GM18867 (cell line): ENCODE measurements around the gene RAB23.

Source experiments
- ATAC-seq: cut with Tn5 transposase; IDR thresholded peaks from one replicate; pipeline ENCODE4 v1.9.1; 2021; ENCODE audit warnings: mild to moderate bottlenecking, moderate library complexity; ENCODE audit not compliant: unreplicated experiment

RAB23 gene

DNA sequence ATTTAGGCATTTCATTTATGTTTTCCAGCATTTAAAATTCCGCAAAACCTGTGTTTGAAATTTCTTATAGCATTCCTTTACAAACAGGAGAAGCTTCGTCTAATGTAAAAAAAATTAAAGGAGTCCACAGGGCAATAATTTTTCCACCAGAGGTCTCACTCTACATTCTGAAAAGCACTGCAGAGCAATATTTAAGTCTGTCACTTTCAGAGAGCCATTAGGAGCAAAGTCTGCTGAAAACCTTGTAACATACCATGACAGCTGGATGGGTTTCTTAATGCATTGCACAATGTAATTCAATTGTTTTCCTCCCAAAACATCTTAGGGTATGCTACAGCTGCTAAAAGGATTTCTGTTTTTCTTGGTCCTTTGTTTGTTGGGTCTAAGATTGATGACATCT lies 32.0 kb downstream of the RAB23 start:
- no peak for ATAC-seq

DNA sequence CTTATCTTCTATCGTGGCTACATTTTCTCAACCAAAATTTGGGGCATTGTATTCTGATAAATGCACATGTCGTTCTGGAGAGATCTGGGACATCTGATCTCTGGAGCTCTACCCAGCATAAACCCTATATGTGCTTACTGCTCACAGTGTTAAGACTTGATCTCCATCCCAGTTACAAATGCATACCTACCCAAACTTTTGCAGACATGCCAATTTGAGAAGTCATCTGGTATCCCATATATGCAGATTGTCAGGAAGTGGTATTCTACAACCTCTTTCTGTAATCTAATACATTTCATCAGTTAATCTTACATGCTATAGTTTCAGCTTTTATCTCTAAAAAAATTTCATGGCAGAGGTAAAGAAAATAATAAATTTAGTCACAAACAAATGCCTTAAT lies 38.8 kb downstream of the RAB23 start:
- no peak for ATAC-seq

DNA sequence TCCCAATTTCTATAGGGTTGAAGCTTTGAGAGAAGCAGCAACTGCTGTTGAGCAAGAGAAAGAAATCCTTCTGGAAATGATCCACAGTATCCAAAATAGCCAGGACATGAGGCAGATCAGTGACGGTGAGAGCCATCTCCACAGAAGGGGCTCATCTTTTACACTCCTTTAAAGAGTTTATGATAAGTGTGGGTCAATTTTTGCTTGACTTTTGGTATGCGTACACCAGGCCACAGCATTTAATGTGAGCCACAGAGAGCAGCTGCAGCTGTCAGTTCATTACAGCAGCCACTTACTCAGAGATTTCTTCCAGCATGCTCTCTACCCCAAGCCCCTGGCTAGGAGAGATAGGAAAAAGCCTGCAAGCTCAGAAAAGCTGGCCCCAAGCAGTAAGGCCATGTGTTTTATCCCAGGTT lies 40.1 kb downstream of the RAB23 start:
- ATAC-seq: no peak

DNA sequence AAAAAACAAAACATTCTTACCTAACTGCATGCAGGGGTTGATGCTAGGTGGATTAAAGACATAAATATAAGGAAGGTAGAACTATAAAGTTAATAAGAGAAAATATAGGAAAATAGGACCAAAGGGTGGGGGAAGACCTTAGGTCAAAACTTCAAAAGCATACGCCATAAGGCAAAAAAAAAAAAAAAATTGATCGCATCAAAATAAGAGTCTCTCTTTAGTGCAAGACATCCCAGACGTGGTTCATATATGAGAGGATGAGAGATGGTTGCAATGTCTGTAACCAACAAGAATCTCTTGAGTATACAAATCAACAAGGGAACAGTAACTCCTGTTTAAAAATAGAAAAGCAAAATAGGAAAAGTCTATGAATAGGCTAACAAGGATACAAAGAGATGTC lies 41.5 kb downstream of the RAB23 start:
- ATAC-seq: no peak

DNA sequence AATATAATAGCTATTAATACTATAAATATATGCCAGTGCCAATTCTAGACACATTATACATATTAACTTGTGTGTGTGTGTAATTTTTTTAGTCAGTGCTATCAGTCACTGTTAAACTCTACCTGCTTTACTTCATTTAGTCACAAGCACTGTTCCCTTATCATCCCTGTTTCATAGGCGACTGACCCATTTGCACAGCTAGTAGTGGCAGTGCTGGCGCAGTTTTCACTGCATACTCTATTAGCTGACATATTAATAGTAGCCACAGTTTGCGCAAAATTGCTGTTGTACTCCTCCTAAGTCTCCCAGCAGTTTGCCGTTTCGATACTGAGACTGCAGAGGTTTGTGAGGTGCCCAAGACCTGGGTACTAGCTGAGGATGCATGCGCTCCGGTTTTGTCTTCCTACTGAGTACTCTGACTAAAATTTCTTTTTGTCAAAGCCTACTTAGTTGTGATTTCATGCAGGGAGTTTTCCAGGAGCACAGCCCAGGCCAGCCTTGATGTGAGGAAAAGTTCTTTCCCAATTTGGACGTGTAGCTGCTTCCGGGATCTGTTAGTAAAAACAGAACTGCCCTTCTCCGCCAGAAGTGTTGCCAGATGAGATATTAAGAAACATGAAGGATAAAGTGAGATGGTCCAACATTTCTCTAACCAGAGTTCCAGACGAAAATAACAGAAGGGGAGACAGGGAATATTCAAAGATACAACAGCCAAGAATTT lies 44.4 kb downstream of the RAB23 start:
- no peak for ATAC-seq

DNA sequence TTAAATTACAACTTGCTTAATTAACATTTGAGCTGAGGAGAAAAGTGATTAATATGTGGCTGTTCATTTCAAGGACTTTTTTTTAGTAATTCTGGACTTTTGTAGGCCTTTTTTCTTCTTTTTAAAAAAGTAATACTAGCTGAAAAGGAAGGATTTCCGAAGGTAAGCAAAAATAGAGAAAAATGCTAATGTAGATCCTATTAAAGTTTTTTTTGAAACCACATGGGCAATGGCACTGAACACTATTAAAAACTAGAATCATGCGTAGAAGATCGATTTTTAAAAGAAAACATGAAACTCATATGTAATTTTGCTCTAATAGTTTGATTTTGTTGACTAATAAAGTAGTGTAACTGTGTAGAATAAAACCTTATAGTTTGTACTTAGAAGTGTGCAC lies 47.6 kb downstream of the RAB23 start:
- no peak for ATAC-seq

DNA sequence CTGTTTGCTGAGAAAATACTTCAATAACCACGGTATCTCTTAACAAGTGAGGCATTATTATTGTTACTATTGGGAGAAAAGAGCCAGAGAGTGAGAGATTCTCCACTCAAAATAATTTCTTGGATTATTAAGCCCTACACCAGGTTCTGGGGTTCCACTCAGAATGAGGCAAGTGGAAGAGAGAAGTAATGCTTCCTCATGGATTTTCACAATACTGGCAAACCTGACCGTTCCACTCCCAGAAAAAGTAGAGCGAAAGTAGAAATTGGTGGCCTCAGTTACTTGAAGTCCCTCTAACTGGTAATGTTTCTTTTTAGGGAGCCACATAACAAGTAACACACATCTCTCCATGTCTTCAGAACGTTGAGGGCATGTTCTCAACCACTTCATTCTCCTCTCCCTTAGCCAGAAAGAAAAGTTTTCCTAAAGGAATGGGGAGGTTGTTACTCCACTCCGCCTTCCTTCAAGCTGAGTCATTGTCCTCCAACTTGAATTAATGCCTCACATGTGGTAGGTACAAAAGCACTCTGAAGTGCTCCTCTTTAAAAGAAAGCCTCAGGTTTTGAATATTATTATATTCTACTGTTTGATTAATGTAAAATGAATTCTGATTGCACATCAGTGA lies 48.1 kb downstream of the RAB23 start:
- no peak for ATAC-seq

DNA sequence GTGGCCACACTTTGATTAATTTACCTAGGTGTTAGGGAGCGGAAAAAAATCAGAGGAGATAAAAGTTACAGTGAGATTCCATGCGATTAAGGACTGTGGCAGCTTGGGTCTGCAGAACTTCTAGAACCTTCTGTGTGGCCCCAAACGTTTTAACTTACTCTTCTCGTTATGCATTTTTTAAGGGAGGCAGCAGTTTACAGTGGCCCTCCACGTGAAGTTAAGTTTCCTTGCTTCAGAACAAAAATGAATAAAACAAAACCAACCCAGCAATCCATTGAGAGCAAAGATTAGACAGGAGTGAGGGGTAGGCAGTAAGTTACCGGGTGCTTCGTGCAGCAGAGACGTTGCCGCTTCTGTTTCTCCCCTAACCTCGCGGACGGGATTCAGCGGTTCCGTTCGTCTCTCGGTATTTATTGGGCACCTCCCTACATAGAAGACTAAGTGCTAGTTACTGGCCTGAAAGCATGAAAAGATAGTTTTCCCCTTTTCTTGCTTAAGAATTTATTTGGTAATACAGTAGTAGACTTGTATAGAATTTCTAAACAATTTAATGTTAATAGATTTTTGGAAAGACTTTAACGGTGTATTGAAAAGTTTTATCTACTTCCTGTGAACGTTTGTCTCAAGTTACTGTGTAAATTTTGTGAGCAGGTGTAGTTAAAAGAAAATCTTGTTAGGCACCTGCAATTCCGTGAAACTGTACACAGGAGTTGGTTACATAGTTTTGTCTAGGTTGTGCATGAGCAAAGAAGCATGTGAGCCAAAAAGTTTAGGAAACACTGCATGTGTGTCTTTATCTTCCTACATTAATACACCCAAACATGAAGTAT lies 48.8 kb downstream of the RAB23 start:
- ATAC-seq: no peak

DNA sequence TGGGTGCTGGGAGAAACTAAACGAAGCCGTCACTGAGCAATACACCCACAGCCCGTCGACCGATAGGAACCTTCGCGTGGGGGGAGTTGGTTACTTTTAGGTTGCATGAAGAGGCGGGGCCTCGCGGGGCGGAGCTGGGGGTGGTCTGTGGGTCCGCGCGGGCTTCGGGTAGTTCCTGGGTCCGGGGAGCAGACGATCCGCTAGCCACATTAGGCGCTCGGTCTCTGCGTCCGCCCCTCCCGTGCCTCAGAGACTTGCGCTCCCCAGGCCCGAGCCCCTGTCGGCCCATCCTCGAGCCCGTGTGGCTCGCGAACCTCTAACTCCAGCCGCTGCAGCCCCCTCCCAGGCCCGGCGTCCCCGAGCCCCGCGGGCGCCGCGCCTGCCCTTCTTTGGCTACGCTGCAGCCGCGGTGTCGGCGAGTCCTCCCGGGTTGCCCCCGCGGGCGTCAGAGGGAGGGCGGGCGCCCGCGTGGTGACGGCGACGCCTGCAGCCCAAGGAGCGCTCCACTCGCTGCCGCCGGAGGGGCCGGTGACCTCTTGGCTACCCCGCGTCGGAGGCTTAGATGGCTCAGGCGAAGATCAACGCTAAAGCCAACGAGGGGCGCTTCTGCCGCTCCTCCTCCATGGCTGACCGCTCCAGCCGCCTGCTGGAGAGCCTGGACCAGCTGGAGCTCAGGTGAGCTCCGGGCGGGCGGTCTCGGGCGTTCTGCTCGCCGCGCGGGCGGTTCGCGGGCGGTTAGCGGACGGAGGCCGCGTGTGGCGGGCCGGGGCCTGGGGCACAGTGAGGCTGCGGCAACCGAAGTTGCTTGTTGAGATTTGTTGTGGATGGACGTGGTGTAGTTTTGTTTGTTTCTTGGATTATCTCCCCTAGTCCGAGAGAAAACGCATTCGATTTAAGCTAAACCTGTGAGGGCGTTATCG lies 49.7 kb downstream of the RAB23 start, which contains the start of gene BAG2:
BAG2 (plus strand) TSS at position 191 of the 920 bp plus-strand sequence; CDS start at position 563, 372 bp downstream.
- ATAC-seq: peak; percentile 87

DNA sequence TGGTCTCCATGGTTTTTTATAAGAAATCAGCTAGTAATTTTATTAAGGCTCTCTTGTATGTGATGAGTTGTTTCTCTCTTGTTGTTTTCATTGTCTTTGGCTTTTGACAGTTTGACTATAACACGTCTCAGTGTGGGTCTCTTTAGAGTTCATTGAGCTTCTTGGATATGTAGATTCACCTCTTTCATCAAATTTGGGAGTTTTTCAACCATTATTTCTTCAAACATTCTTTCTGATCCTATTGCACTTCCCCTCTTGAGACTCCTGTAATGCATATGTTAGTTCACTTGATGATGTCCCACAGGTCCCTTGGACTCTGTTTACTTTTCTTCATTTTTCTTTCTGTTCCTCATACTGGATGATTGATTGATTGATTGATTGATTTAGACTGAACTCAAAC lies 57.0 kb downstream of the RAB23 start:
- ATAC-seq: no peak

DNA sequence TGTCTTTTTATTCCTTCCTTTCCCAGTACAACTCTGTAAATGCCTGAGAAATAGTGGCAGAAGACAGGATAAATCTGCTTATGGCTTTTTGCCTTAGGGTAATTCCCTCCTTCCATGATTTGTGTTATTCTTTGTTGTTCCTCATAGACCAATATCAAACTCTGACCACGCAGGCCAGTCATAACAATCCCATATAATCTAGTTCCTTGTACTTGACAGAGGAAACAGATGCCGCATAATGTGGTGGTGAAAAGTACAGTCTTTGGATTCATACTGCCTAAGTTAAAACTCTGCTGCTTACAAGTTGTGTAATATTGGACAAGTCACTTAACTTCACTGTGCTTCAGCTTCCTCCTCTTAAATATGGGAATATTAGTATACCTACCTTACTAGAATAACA lies 58.2 kb downstream of the RAB23 start:
- ATAC-seq: no peak

DNA sequence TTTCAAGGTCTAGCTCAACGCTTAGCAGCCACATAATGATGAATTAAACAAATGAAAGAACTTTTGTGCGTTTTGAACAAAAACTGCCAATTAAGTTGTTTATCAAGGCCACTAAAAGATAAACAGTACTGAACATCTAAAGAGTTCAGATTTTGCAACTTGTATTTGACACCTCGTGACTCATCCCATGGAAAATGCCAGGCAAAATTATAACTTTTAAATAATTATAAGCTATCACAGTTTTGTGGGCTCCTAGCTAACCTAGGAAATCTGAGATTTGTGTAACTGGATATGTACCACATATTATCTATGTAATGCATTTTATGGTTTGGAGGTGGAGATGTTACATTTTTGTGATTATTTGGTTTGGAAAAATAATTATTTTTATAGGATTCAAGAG lies 59.6 kb downstream of the RAB23 start:
- ATAC-seq: no peak

DNA sequence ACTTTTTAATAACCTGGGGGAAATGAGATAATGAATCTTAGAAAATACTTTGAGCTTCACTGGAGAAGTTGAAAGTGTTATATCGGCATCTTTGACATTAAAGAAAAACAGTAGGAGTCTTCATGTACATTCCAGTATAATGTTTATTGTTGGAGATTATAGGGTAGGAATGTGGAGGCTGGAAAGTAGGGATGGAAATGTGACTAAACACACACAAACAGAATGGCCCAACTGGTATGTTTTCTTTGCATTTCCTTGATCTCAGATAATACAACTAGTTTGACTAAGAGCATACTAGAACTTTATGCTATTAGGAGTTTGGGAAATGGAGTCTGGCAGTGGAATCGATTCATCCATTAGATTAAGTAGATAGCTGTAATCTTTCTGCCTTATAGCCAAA lies 60.1 kb downstream of the RAB23 start:
- ATAC-seq: no peak

DNA sequence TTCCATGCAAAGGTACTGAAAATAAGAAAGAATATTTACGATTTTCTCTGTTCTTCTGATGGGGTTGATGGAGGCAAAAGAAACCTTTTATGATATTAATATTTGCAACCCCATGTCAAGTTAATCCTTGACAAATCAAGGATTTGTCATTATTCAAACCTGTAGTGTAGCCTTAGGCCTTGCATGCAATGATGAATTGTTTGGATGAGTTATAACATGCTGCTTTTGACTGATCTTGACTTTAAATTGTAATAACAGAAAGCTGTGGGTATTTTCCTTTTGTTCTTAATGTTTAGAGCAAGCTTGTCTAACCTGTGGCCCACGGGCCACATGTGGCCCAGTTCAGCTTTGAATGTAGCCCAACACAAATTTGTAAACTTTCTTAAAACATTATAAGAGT lies 63.0 kb downstream of the RAB23 start:
- no peak for ATAC-seq

DNA sequence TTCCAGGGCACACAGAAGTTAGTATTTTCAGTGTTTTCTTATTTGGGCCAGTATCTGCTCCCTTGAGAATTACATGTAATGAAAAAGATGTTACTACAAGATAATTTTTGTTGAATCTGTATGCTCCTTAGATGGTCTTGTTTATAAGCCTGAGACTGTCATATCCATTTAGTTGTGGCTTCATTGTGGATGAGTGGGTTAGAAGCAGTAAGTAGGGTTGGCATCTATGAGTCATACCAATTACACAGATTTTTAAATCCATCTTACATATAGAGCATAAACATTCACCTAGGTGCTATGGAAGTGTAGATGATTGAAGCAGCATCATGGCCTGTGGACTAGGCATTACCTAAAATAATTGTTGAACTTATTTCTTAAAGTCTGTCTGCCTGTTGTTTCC lies 63.4 kb downstream of the RAB23 start:
- no peak for ATAC-seq

DNA sequence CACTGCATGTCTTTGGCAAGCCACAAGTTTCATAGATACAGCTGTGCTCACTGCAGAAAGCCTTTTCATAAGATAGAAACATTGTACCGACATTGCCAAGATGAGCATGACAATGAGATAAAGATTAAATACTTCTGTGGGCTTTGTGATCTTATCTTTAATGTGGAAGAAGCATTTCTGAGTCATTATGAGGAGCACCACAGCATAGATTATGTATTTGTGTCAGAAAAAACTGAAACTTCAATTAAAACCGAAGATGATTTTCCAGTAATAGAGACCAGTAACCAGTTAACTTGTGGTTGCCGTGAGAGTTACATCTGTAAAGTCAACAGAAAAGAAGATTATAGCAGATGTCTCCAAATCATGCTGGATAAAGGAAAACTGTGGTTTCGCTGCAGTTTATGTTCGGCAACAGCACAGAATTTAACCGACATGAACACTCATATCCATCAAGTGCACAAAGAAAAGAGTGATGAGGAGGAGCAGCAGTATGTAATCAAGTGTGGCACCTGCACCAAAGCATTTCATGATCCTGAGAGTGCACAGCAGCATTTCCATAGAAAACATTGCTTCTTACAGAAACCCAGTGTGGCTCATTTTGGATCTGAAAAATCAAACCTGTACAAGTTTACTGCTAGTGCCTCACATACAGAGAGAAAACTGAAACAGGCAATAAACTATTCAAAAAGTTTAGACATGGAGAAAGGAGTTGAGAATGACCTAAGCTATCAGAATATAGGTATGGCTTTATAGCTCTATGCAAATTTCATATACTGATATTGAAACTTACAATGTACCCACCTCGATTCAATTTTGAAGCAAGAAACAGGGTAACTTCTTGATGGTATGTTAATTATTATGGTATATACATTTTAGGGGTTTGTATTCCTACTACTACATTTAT lies 73.9 kb downstream of the RAB23 start:
- ATAC-seq: no peak

DNA sequence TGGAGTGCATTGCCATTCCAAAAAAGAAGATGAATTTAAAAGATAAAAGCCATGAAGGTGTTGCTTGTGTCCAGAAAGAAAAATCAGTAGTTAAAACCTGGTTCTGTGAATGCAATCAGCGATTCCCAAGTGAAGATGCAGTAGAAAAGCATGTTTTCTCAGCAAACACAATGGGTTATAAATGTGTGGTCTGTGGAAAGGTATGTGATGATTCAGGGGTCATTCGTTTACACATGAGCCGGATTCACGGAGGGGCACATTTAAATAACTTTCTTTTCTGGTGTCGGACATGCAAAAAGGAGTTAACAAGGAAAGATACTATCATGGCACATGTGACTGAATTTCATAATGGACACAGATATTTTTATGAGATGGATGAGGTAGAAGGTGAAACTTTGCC lies 74.7 kb downstream of the RAB23 start:
- ATAC-seq: no peak

DNA sequence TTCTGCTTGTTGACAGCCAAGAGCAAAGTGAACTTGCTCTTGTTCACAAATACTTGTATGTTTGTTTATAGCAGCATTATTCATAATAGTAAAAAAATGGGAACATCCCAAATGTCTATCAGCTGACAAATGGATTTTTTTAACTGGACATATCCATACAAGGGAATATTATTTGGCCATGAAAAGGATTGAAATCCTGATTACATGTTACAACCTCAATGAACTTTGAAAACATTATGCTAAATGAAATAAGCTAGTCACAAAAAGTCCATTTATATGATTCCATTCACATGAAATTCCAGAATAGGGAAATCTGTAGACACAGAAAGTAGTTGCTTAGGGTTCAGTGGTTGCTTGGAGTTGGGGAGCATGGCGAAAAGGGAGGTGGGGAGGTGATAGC lies 78.4 kb downstream of the RAB23 start:
- no peak for ATAC-seq

DNA sequence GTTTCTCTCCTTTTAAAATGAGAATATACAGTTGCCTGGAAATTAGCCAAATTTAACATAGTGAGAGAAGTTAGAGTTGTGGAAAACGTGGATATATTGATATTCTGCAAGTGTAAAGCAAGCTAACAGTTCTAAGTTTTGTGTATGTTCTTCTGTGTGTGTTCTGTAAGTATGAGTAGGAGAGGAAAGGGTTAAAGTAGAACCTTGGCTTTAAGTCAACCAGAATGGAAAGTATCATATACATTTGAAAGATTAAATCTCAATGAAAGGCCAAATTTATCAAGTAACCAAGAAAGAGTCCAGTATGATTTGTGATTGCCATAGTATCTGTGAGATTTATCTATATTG lies 80.0 kb downstream of the RAB23 start:
- ATAC-seq: no peak
